ENCODE results near the gene CELA2A.

DNA sequence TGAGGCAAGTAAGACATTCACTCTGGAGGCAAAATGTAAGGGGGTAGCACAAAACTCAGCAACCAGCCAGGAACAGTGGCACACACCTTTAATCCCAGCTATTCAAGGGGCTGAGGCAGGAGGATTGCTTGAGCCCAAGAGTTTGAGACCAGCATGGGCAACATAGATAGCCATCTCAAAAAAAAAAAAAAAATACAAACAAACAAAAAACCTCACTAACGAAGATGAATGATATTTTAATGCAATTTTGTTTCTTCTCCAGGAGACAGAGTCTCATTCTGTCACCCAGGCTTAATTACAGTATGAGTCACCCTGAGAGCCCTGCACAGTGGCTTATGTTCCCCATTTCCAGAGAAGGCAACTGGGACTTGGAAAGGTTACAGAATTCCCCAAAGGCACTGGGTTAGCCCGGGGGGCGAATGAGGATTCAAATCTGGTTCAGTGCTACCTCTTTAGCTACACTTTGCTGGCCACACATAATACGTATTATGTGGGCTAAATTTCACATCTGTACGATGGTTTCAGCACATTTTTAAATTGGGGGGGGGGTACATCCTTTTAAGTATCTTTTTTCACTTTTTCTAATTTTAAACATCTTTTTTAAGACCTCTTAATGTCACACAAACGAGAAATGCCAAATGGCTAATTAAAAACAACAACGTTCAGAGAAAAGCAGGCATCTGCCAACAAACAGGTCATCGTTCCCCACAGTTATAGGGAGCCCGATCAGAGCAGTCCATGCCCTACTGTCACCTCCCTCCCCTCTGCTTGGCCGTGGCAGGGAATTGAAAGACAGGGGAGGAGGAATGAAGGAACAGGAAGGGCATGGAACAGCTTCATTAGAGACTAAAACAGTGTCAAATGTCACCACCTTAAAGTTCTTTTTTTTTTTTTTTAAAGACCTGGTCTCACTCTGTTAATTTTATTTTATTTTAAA lies 3.5 kb downstream of the CELA2A start:
- TF ChIP-seq, protein P1, sequence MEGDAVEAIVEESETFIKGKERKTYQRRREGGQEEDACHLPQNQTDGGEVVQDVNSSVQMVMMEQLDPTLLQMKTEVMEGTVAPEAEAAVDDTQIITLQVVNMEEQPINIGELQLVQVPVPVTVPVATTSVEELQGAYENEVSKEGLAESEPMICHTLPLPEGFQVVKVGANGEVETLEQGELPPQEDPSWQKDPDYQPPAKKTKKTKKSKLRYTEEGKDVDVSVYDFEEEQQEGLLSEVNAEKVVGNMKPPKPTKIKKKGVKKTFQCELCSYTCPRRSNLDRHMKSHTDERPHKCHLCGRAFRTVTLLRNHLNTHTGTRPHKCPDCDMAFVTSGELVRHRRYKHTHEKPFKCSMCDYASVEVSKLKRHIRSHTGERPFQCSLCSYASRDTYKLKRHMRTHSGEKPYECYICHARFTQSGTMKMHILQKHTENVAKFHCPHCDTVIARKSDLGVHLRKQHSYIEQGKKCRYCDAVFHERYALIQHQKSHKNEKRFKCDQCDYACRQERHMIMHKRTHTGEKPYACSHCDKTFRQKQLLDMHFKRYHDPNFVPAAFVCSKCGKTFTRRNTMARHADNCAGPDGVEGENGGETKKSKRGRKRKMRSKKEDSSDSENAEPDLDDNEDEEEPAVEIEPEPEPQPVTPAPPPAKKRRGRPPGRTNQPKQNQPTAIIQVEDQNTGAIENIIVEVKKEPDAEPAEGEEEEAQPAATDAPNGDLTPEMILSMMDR (conservative IDR thresholded peaks at IDR 0.05; ENCODE audit: low read length) = no peak
- TF ChIP-seq EZH2phosphoT487 (IDR thresholded peaks at IDR 0.05; ENCODE audit: borderline replicate concordance) = no peak
